IPS-18a (cell line): ENCODE measurements around the gene SUPT4H1.

Experiments used
- H3K27ac ChIP-seq: one replicate; pipeline ENCODE4 v1.5.1; 2013; ENCODE audit warnings: low read length
- H3K27me3 ChIP-seq: one replicate; pipeline ENCODE4 v1.6.1; 2013; ENCODE audit warnings: mild to moderate bottlenecking, low read length; ENCODE audit not compliant: control insufficient read depth, insufficient read depth
- H3K36me3 ChIP-seq: one replicate; pipeline ENCODE4 v1.6.1; 2013; ENCODE audit warnings: low read depth, low read length; ENCODE audit not compliant: control insufficient read depth
- H3K4me1 ChIP-seq: one replicate; pipeline ENCODE4 v1.6.1; 2013; ENCODE audit warnings: low read depth, low read length; ENCODE audit not compliant: control insufficient read depth
- H3K4me3 ChIP-seq: one replicate; pipeline ENCODE4 v1.5.1; 2013; ENCODE audit warnings: low read length
- H3K9ac ChIP-seq: one replicate; pipeline ENCODE4 v1.6.1; 2013; ENCODE audit warnings: mild to moderate bottlenecking, low read length, moderate library complexity
- H3K9me3 ChIP-seq: one replicate; pipeline ENCODE4 v1.6.1; 2013; ENCODE audit warnings: low read depth, low read length; ENCODE audit not compliant: control insufficient read depth

The SUPT4H1 gene

DNA sequence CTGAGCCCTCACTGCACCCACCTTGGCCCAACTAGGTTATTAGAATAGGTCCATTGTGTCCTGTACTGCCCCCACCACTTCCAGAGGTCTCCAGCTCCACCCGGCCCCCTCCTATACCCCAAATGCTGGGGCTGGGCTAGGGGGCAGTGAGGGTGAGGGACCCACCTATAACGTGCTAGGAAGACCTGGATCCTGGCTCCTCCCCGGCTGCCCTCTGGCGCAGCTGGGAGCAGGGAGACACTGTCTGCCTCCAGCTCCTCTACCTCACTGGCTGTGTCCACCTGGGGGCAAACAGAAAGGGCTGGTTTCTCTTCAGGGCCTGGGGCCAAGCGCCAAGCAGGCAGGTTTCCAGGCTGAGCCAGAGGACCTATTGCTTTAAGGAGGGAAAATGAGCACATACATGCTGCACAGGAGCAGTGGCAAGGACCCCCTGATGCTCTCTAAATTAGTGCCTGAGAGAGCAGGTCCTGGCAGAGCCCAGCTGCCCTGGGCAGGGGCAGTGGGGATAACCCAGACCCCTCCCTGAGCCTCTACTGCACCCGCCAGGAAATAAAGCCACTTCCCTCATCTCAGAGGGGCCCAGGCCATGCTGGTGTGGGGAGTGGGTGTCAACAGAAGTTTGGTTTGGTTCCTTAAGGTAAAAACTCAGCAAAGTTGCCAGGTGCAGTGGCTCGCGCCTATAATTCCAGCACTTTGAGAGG lies 35.6 kb downstream of the SUPT4H1 start:
- Histone ChIP-seq H3K4me1 (no peaks in the 10 kb centered on the region), H3K27me3 (no peaks in the 10 kb centered on the region), H3K27ac (no peak overlapping the region), H3K9ac (no peak overlapping the region), H3K4me3 (no peak overlapping the region), H3K9me3 (no peaks in the 10 kb centered on the region), H3K36me3 (no peaks in the 10 kb centered on the region)

DNA sequence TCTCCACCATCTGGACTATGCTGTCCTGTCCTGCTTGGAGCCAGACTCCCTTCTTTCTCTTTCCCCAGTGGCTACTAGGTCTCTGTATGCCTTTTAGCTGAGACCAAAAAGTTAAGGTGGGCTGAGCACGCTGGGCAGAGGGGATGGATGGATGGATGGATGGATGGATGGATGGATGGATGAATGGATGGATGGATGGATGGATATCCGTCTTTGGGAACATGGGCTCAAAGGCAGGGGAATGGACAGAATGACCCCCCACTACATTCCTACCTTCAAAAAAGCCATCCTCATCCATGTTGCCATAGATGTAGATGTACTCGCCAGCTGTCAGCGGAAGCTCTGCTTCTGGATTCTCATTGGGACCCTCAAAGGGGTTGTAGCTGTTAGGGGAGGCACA lies 36.3 kb downstream of the SUPT4H1 start:
- Histone ChIP-seq H3K9ac (no peak overlapping the region), H3K4me1 (no peaks in the 10 kb centered on the region), H3K27ac (no peak overlapping the region), H3K9me3 (no peaks in the 10 kb centered on the region), H3K4me3 (no peak overlapping the region), H3K36me3 (no peaks in the 10 kb centered on the region), H3K27me3 (no peaks in the 10 kb centered on the region)

- H3K4me1 ChIP-seq, result no peaks in the 10 kb centered on the region
- H3K27ac ChIP-seq, result no peak overlapping the region
- H3K27me3 ChIP-seq, result no peaks in the 10 kb centered on the region
- H3K9ac ChIP-seq, result no peak overlapping the region
- no peaks in the 10 kb centered on the region for H3K36me3 ChIP-seq
- H3K4me3 ChIP-seq, result no peak overlapping the region
- H3K9me3 ChIP-seq, result no peaks in the 10 kb centered on the region
Observed at GRCh38 chr17:58315281-58315711, 36.7 kb downstream of the SUPT4H1 start.

GRCh38 chr17:58314706-58315015 lies 37.3 kb downstream of the SUPT4H1 start:
- Histone ChIP-seq H3K4me1 (no peaks in the 10 kb centered on the region), H3K9ac (no peak overlapping the region), H3K36me3 (no peaks in the 10 kb centered on the region), H3K27me3 (no peaks in the 10 kb centered on the region), H3K27ac (no peak overlapping the region), H3K9me3 (no peaks in the 10 kb centered on the region), H3K4me3 (no peak overlapping the region)

GRCh38 chr17:58313815-58314705 lies 37.9 kb downstream of the SUPT4H1 start:
- Histone ChIP-seq H3K9ac (no peak overlapping the region), H3K36me3 (no peaks in the 10 kb centered on the region), H3K27ac (no peak overlapping the region), H3K27me3 (no peaks in the 10 kb centered on the region), H3K4me1 (no peaks in the 10 kb centered on the region), H3K4me3 (no peak overlapping the region), H3K9me3 (no peaks in the 10 kb centered on the region)

GRCh38 chr17:58312829-58313228 lies 39.2 kb downstream of the SUPT4H1 start:
- Histone ChIP-seq H3K27me3 (no peaks in the 10 kb centered on the region), H3K9me3 (no peaks in the 10 kb centered on the region), H3K27ac (no peak overlapping the region), H3K9ac (no peak overlapping the region), H3K36me3 (no peaks in the 10 kb centered on the region), H3K4me1 (no peaks in the 10 kb centered on the region), H3K4me3 (no peak overlapping the region)

DNA sequence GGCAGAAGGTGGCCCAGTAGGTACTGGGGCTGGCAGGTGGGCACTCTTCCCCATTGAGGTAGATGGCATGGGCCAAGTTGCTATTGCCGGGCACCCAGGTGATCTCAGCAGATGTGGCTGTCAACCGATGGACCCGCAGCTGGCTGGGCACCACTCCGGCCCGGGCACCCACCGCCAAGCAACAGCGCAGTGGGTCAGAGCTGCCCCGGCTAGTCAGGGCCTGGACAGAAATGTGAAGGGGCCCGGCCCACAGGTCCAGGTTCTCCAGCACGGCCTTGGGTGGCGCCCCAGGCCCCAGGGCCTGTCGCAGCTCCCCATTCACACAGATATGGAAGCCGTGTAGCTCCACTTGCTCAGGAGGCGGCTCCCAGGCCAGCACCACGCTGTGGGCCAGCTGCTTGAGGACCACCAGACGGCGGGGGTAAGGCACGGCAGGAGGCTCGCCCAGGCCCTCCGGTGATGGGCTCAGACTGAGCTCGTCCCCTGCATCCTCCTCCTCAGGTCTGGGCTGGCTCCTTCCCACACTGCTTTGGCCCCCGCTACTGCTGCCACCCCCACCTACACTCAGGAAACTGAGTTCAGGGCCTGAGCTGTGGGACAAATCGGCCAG lies 39.9 kb downstream of the SUPT4H1 start:
- Histone ChIP-seq H3K4me3 (no peak overlapping the region), H3K9me3 (no peaks in the 10 kb centered on the region), H3K27me3 (no peaks in the 10 kb centered on the region), H3K27ac (no peak overlapping the region), H3K9ac (no peak overlapping the region), H3K36me3 (no peaks in the 10 kb centered on the region), H3K4me1 (no peaks in the 10 kb centered on the region)

GRCh38 chr17:58311429-58311894 lies 40.5 kb downstream of the SUPT4H1 start:
- Histone ChIP-seq H3K27ac (no peak overlapping the region), H3K27me3 (no peaks in the 10 kb centered on the region), H3K4me1 (no peaks in the 10 kb centered on the region), H3K9me3 (no peaks in the 10 kb centered on the region), H3K4me3 (no peak overlapping the region), H3K36me3 (no peaks in the 10 kb centered on the region), H3K9ac (no peak overlapping the region)

GRCh38 chr17:58310511-58311428 lies 41.2 kb downstream of the SUPT4H1 start:
- no peak overlapping the region for H3K9ac ChIP-seq
- H3K27me3 ChIP-seq, result no peaks in the 10 kb centered on the region
- H3K4me3 ChIP-seq, result no peak overlapping the region
- H3K36me3 ChIP-seq, result no peaks in the 10 kb centered on the region
- no peak overlapping the region for H3K27ac ChIP-seq
- no peaks in the 10 kb centered on the region for H3K4me1 ChIP-seq
- H3K9me3 ChIP-seq, result no peaks in the 10 kb centered on the region

DNA sequence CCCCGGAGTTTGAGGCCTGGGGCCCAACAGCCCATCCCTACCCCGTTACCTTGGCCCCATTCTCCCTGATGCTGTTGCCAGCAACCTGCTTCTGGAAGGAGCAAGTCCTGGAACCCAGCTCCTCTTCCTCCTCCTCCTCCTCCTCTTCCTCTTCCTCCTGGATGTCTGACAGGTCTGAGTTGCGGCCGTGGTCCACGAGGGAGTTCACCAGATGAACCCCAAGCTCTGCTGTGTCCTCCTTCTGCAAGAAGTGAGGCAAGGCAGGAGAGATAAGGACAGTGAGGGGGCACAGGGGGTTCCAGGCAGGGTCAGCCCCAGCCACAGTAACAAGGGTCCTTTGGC lies 42.1 kb downstream of the SUPT4H1 start:
- H3K36me3 ChIP-seq, result no peaks in the 10 kb centered on the region
- H3K27ac ChIP-seq, result no peak overlapping the region
- H3K4me1 ChIP-seq, result no peaks in the 10 kb centered on the region
- no peaks in the 10 kb centered on the region for H3K27me3 ChIP-seq
- H3K9ac ChIP-seq, result no peak overlapping the region
- no peaks in the 10 kb centered on the region for H3K9me3 ChIP-seq
- H3K4me3 ChIP-seq, result no peak overlapping the region
